Natural killer cell treated with Interleukin-12 subunit alpha and Interleukin-12 subunit beta and Interleukin-15 and Interleukin-18, amount 100 ng/mL, for 72 hours (primary cell): ENCODE results near the gene CAPN5. TPM values are rescaled to one million over a fixed set of nuclear protein-coding genes. Genes with fewer than 3 reads are reported as not detected.

Source experiments
- ATAC-seq, 2 donors: fragments of 150-1000 bp; cut with Tn5 transposase in 1 of 2; sonication (Bioruptor Pico), chemical (Tn5 transposase) in 1 of 2; 2 replicates each; pipeline ENCODE4 v1.10.0; 2021
- DNase-seq: peaks from one replicate; pipeline ENCODE4 v3.0.0; 2022; ENCODE audit warnings: low spot score
- H3K27ac Mint-ChIP-seq, 2 donors: 1 replicate in 1 of 2; 2 replicates in 1 of 2; pipeline ENCODE4 v1.8.0; 2022; ENCODE audit warnings: mixed read lengths in 2 of 2, mild to moderate bottlenecking in 1 of 2, moderate library complexity in 1 of 2
- H3K27me3 Mint-ChIP-seq, 2 donors: 1 replicate in 1 of 2; 2 replicates in 1 of 2; pipeline ENCODE4 v1.8.0; 2022; ENCODE audit warnings: mixed read lengths in 2 of 2
- H3K36me3 Mint-ChIP-seq: one replicate; pipeline ENCODE4 v1.8.0; 2022; ENCODE audit warnings: mixed read lengths
- H3K4me1 Mint-ChIP-seq, 2 donors: 1 replicate in 1 of 2; 2 replicates in 1 of 2; pipeline ENCODE4 v1.8.0; 2022; ENCODE audit warnings: low read depth in 2 of 2, mixed read lengths in 2 of 2, mild to moderate bottlenecking in 1 of 2
- H3K4me3 Mint-ChIP-seq: one replicate; pipeline ENCODE4 v1.8.0; 2022; ENCODE audit warnings: mixed read lengths
- H3K9me3 Mint-ChIP-seq: 2 replicates; pipeline ENCODE4 v1.8.0; 2022; ENCODE audit warnings: mixed read lengths
- total RNA-seq, 2 donors: library from RNA; stranded (reverse); gene quantifications; one replicate each; pipeline ENCODE4 v1.2.3, GENCODE V29; 2022

CAPN5 gene
- total RNA-seq, 2 donors from 2014 or later = 2.5 to 2.7 TPM

DNA sequence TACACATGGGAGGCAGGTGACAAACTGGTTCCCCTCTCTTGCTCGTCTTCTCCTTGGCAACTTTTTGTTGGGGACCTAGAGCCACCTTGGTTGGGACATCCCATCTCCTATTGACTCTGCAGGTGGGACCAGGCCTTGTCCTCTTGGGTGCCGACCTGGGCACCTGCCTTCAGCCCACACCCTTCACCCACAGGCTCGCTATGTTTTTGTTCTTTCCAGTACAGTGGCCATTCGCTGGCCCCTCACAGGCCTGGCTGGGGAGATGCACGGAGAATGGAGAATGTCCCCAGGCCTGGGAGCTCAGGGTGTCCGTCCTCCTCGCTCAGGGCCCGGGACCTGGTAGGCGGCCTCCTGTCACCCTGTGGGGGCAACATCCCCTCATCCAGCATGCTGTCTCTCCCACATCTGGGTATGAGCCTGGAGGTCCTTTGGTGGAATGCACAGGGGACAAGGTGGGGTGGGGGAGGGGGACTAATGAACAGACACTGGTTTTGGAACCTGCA lies 21.0 kb downstream of the CAPN5 start:
- no peak overlapping the region for H3K27ac Mint-ChIP-seq
- H3K4me1 Mint-ChIP-seq = peaks cover 0 to 4% of the 10 kb centered on the region in 2 donors
- DNase-seq (peak; percentile 25), ATAC-seq (no peak)
- H3K9me3 Mint-ChIP-seq = no peaks in the 10 kb centered on the region
- H3K36me3 Mint-ChIP-seq = no peaks in the 10 kb centered on the region
- no peaks in the 10 kb centered on the region for H3K27me3 Mint-ChIP-seq
- no peak overlapping the region for H3K4me3 Mint-ChIP-seq

DNA sequence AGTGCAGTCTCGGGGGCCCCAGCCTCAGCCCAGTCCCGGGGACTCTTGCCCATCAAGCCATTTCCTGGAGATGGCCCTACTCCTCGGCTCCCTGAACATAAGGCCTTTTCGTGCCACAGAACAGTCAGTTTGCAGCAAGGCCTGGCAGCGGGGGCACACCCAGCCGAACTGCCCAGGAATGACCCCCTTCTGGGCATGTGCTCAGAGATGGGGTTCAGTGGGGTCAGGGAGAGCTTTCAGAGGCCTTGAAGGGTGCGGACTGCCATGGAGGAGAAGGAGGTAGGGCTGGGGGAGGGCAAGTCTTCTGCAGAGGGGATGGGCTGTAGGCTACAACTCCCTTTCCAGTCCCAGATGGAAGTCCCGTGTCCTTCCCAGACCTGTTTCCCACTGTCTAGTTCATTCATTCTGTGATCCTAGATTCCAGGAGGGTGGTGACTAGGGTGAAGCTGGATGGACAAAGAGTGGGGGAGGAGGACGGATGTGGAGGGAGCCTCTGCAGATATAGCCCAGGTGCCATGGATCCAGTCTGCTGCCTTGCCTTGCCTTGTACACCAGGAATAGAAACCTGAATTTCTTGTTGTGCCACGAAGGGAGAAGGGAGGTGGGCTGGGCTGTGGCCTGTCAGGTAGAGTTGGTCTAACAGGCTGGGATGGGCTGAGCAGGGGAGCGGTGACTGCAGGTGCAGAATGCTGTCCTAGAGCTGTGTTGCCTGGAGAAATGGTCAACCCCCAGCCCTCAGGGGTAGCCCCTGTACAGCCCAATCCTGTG lies 21.6 kb downstream of the CAPN5 start:
- H3K27ac Mint-ChIP-seq = no peak overlapping the region
- peaks cover 0 to 2% of the 10 kb centered on the region in 2 donors for H3K4me1 Mint-ChIP-seq
- ATAC-seq = no peak
- H3K27me3 Mint-ChIP-seq = no peaks in the 10 kb centered on the region
- H3K36me3 Mint-ChIP-seq = no peaks in the 10 kb centered on the region
- no peaks in the 10 kb centered on the region for H3K9me3 Mint-ChIP-seq
- H3K4me3 Mint-ChIP-seq = no peak overlapping the region
- DNase-seq = peak; percentile 49

DNA sequence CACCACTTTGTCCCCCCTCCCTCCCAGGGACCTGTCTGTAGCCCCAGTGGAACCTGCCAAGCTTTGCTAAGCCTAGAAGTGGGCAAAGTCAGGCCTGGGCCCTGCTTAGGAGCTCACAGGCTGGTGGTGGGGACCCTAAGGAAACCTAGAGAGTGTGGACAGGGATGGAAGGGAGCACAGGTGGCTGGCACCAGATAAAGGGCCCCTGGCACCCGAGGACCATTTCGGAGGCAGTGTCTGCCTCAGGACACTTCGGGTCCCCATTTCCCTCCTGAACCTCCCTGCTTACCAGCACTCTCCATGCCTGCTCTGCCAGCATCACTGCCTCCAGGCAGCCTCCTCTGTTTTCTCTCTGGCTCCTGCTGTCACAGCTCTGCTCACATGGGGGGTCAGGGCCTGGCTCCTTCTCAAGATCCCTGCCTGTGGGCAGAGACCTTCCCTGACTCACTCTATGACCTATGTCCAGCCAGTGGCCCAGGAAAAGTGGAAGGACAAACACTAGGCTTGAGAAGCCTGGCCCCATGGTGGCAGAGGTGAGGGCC lies 22.3 kb downstream of the CAPN5 start:
- Mint-ChIP-seq H3K4me1 (peaks cover 0 to 2% of the 10 kb centered on the region in 2 donors), H3K27ac (no peak overlapping the region), H3K36me3 (no peaks in the 10 kb centered on the region), H3K27me3 (no peaks in the 10 kb centered on the region), H3K4me3 (no peak overlapping the region), H3K9me3 (no peaks in the 10 kb centered on the region)
- peak; percentile 52 for DNase-seq
- ATAC-seq = no peak

DNA sequence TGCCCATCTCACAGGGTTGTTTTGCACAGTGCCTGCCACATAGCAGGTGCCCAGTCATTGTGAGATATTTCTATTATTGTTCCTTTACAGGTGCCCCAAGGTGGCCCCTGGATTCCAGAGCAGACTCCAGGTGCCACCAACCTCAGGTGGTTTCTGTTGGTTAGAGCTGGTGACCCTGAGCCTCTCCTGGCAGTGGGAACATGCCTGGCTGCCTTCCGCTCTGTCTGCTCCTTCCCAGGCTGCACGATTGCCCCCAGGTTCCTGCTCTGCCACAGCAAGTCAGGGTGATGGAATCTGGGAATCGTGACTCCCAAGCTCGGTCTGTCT lies 23.2 kb downstream of the CAPN5 start:
- Mint-ChIP-seq H3K4me1 (peaks cover 0 to 2% of the 10 kb centered on the region in 2 donors), H3K27ac (no peak overlapping the region), H3K36me3 (no peaks in the 10 kb centered on the region), H3K4me3 (no peak overlapping the region), H3K9me3 (no peaks in the 10 kb centered on the region), H3K27me3 (no peaks in the 10 kb centered on the region)
- no peak for DNase-seq
- ATAC-seq = no peak

DNA sequence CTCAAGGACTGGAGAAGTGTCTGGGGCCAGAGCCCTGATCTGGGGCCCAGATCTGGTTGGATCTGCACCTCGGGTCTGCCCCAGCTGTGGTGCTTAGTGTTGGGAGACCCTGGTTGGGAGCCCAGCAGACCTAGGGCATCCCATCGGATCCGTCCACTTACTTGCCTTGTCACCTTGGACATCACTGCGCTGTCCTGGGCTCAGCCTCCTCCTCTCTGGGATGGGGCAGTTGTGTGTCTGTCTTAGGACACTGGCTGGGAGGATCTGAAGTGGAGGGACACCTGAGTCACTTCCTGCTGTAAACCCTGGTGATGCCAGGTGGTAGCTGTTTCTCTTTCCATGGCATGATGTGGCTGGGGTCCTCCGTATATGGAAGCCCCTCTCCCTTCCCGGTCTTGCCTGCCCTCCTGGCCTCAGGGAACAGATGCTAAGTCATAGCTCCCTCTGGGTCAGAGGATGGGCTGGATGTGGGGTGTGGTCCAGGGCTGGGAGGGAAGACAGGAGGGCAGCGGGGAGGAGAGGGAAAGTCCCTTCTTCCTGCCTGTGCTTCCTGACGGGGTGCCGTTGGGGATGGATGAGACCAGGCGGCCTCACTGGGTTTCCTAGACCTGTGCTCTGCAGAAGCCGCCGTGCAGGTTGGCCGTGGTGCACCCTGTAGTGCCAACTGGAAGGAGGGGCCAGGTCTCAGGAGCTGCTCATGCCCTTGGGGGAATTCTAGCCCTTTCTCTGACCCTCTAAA lies 23.8 kb downstream of the CAPN5 start:
- H3K27me3 Mint-ChIP-seq = no peaks in the 10 kb centered on the region
- H3K36me3 Mint-ChIP-seq = no peaks in the 10 kb centered on the region
- peak; percentile 22 for DNase-seq
- H3K9me3 Mint-ChIP-seq = no peaks in the 10 kb centered on the region
- H3K27ac Mint-ChIP-seq = no peak overlapping the region
- no peak overlapping the region for H3K4me3 Mint-ChIP-seq
- peaks cover 0 to 2% of the 10 kb centered on the region in 2 donors for H3K4me1 Mint-ChIP-seq
- no peak for ATAC-seq

DNA sequence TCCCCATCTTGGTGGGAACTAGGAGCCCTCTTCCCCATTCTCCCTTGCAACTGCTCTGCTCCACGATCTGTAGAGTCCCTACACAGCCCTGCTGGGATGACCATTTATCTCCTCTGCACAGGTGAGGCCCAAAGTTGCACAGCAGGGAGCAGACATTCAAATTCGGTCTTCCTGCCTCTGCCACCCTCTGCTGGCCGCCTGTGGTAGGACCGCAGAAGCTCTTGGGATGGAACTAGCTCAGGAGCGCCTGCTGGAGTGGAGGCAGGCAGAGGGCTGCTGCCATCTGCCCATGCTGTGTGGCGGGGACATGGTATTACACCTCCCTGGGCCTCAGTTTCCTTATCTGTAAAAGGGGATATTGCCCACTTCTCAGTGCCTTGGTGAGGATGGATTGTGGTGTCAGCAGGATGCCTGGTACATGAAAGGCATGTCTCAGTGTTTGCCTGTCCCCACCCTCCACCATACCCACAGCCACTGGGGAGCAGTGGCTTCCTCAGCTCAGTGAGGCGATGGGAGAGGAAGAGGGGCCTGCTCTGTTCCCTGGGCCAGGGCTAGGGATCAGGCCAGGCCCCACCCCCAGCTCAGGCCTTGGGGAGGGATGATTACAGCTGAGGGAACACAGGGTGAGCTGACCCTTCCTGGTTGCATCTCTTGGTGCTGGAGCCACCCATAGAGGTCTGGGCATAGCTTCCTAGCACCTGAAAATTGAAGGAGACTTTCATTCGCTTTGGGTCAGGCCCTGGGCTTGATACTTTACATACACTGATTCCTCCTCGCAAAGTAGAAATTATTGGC lies 24.6 kb downstream of the CAPN5 start:
- no peaks in the 10 kb centered on the region for H3K9me3 Mint-ChIP-seq
- ATAC-seq (peak; percentile 81 to 85), DNase-seq (peak; percentile 78)
- no peaks in the 10 kb centered on the region for H3K27me3 Mint-ChIP-seq
- H3K36me3 Mint-ChIP-seq = no peaks in the 10 kb centered on the region
- no peak overlapping the region for H3K27ac Mint-ChIP-seq
- H3K4me1 Mint-ChIP-seq = peaks cover 0 to 2% of the 10 kb centered on the region in 2 donors
- no peak overlapping the region for H3K4me3 Mint-ChIP-seq

DNA sequence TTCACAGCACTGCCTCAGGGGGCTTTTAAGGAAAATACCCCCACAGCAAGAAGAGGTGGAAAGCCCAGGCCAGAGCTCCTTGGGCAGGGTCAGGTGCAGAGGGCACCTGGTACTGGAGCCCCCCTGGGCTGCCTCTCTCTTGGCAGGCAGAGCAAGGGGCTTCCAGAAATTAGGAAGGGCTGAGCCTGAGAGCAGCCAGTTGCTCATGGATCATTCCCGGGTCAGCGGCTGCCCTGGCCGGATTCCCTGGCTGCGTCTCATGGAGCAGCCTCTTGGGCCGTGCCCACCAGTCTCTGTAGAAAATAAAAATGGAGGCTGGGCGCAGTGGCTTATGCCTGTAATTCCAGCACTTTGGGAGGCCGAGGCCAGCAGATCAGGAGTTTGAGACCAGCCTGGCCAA lies 25.6 kb downstream of the CAPN5 start:
- Mint-ChIP-seq H3K4me3 (no peak overlapping the region), H3K9me3 (no peaks in the 10 kb centered on the region), H3K4me1 (peaks cover 0 to 2% of the 10 kb centered on the region in 2 donors), H3K36me3 (no peaks in the 10 kb centered on the region), H3K27ac (no peak overlapping the region), H3K27me3 (no peaks in the 10 kb centered on the region)
- DNase-seq (peak; percentile 26), ATAC-seq (no peak)

DNA sequence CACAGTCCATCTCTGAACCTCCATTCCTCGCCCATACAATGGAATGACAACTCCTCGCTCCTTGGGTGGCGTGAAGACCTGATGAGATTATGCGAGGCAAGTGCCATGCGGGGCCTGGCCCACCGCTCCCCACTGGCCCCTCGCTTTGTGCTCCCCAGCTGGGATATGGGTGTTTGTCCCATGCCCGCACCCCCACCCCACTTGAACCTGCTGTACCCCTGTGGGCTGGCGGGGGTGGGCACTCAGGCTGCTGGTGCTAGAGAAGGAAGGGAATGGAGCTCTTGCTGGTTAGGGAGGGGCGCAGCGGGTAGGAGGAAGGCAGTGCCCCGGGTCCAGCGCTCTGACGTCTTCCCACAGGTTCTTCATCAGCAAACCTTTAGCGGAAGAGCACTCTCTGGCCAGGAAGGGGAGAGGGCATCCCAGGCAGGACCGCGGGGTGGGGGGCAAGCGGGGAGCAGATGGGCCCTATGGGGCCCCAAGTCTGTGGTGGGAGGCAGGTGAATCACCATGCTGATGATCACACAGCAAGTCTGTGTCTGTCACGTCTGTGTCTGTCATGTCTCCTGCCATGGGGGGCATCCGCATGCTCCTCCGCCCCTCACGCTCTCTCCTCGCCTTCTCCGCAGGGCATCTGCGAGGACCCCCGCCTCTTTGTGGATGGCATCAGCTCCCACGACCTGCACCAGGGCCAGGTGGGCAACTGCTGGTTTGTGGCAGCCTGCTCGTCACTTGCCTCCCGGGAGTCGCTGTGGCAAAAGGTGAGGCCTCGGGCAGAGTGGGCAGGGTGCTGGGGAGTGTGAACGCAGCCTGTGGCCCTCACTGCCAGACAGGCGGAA lies 26.5 kb downstream of the CAPN5 start:
- no peak for ATAC-seq
- DNase-seq = peak; percentile 58
- Mint-ChIP-seq H3K27me3 (no peaks in the 10 kb centered on the region), H3K4me3 (no peak overlapping the region), H3K36me3 (no peaks in the 10 kb centered on the region), H3K27ac (no peak overlapping the region), H3K9me3 (no peaks in the 10 kb centered on the region), H3K4me1 (peaks cover 0 to 2% of the 10 kb centered on the region in 2 donors)

DNA sequence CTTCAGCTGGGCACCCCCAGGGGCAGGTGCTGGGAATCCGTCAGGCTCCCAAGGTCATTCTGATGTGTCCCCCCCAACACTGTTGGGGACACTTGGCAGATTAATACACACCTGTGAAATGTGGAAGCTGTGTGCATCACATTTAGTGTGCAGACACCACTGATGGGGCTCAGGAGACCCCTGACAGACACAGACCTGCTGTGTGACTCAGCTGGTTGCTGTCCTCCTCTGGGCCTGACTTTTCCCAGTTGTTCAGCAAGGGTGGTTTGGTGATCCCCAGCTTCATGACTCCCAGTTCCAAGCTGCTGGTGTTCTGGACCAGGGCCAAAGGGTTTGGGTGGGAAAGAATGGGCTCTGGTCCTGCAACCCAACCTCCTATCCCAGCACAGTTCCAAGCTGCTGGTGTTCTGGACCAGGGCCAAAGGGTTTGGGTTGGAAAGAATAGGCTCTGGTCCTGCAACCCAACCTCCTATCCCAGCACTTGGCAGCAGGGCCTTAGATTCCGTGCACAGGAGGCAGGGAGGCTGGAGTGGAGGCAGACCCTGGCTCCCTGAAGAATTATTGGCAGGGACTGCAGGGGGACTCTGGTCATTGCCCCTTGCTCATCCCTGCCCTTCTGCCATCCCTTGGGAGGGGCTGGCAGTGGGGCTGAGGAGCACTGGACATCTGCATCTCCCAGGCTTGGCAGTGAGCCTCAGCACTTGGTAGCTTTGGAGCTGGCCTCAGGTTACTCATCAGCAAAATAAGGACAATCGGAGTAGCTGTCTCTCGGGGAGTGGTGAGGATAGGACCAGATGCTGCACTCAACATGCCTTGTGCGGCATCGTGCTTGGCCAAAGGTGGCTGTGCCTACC lies 27.4 kb downstream of the CAPN5 start:
- no peak overlapping the region for H3K4me3 Mint-ChIP-seq
- H3K36me3 Mint-ChIP-seq = no peaks in the 10 kb centered on the region
- H3K4me1 Mint-ChIP-seq = peaks cover 0 to 2% of the 10 kb centered on the region in 2 donors
- H3K27me3 Mint-ChIP-seq = no peaks in the 10 kb centered on the region
- DNase-seq (no peak), ATAC-seq (no peak)
- H3K9me3 Mint-ChIP-seq = no peaks in the 10 kb centered on the region
- H3K27ac Mint-ChIP-seq = no peak overlapping the region

DNA sequence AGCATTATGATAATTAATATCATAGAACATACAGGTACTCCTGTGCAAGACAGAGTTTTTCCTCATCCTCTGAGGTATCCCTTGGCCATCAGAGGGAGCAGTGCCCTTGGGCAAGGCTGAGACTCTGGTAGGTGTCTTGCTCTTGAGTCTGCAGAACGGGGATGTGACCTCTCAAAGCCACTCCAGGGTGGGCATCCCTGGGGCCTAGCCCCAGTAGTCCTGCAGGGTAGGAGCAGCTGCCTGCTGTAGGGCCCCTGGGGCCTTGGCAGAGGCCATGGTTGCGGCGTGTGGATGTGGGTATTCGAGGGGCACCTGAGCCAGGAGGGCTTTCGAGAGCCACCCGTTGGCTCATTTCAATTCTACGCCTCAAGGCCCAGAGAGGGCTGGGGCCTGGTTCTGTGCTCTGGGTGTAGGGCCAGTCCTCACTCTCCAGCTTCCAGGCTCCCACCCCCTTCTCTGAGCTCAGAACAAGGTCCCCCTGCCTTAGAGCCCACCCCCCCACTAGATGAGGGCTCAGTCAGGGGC lies 28.1 kb downstream of the CAPN5 start:
- H3K36me3 Mint-ChIP-seq = no peaks in the 10 kb centered on the region
- no peak overlapping the region for H3K4me3 Mint-ChIP-seq
- no peak overlapping the region for H3K27ac Mint-ChIP-seq
- no peak for ATAC-seq
- no peak for DNase-seq
- peaks cover 0 to 2% of the 10 kb centered on the region in 2 donors for H3K4me1 Mint-ChIP-seq
- no peaks in the 10 kb centered on the region for H3K27me3 Mint-ChIP-seq
- H3K9me3 Mint-ChIP-seq = no peaks in the 10 kb centered on the region

DNA sequence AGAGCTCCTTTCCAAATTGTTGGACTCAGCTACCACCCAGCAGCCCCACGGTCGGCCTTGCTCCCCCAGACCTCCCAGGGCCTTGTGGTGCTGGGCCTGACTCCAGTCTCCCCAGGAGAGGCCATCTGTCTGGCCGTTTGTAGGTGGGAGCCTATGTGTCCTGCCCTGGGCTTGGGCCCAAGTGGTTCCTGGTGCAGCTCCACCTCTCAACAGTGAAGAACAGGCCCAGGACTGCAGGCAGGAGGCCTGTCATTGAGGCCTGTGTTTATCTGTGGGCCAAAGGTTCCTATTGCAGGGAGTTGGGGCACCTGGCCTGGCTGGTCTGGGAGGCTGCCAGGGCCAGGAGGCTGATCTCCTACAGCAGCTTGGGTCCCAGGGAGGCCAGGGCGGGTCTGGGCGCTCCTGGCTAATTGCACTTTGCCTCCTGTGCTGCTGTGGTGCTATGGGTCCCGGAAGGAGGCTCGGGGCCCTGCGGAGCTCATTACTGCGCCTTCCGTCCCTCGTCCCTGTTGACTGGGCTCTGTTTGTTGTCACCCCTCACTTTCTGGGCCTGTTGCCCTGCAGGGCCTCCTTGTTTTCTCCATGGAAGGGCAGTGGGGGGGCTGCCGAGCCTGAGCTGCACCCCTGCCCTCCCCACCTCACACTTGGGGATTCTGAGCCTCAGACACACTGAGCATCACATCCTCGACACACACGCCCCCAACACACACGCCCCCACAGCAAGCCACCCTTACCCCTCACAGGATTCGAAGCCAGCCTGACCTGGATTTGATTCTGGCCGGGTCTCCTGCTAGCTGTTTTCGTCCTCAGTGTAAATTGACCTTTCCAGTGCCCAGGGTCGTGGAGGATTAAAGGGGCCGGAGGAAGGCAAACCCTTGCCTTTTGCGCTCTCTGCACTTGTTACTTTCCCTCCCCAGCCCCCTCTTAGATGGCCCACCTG lies 29.1 kb downstream of the CAPN5 start:
- no peak overlapping the region for H3K27ac Mint-ChIP-seq
- no peak overlapping the region for H3K4me3 Mint-ChIP-seq
- peaks cover 0 to 4% of the 10 kb centered on the region in 2 donors for H3K4me1 Mint-ChIP-seq
- no peaks in the 10 kb centered on the region for H3K9me3 Mint-ChIP-seq
- DNase-seq (no peak), ATAC-seq (no peak)
- H3K36me3 Mint-ChIP-seq = no peaks in the 10 kb centered on the region
- no peaks in the 10 kb centered on the region for H3K27me3 Mint-ChIP-seq
